ENCODE data around the gene KTN1.

KTN1 gene

GRCh38 chr14:55574988-55575387 is 5.0 kb upstream of the KTN1 start:
- in situ Hi-C loops (cut with HindIII; ENCODE audit: low sequenced_read_pairs) = no loop called here
- H3K4me3 ChIP-seq (ENCODE audit: low read depth, low read length) = no peak overlapping the region
- TF ChIP-seq CTCF (IDR thresholded peaks at IDR 0.05; ENCODE audit: low read depth, low read length) = no peak
- DNase-seq (ENCODE audit: low read depth, low spot score) = no peak

GRCh38 chr14:55577229-55577628 is 2.8 kb upstream of the KTN1 start:
- no peak for TF ChIP-seq CTCF (IDR thresholded peaks at IDR 0.05; ENCODE audit: low read depth, low read length)
- H3K4me3 ChIP-seq (ENCODE audit: low read depth, low read length) = no peak overlapping the region
- DNase-seq (ENCODE audit: low read depth, low spot score) = no peak
- in situ Hi-C loops (cut with HindIII; ENCODE audit: low sequenced_read_pairs) = no loop called here

- no peak for DNase-seq (ENCODE audit: low read depth, low spot score)
- peak overlapping the region; percentile 75 for H3K4me3 ChIP-seq (ENCODE audit: low read depth, low read length)
- TF ChIP-seq CTCF (IDR thresholded peaks at IDR 0.05; ENCODE audit: low read depth, low read length) = no peak
- in situ Hi-C loops (cut with HindIII; ENCODE audit: low sequenced_read_pairs) = no loop called here
Measured at GRCh38 chr14:55578511-55578910, 1.5 kb upstream of the KTN1 start.

GRCh38 chr14:55580470-55581341 is 699 bp downstream of the KTN1 start:
- no peak for TF ChIP-seq CTCF (IDR thresholded peaks at IDR 0.05; ENCODE audit: low read depth, low read length)
- DNase-seq (ENCODE audit: low read depth, low spot score) = no peak
- in situ Hi-C loops (cut with HindIII; ENCODE audit: low sequenced_read_pairs) = no loop called here
- peak overlapping the region; percentile 81 for H3K4me3 ChIP-seq (ENCODE audit: low read depth, low read length)

GRCh38 chr14:55581342-55581771 is 1.4 kb downstream of the KTN1 start:
- in situ Hi-C loops (cut with HindIII; ENCODE audit: low sequenced_read_pairs) = no loop called here
- peak; percentile 39 for DNase-seq (ENCODE audit: low read depth, low spot score)
- peak overlapping the region; percentile 81 for H3K4me3 ChIP-seq (ENCODE audit: low read depth, low read length)
- TF ChIP-seq CTCF (IDR thresholded peaks at IDR 0.05; ENCODE audit: low read depth, low read length) = no peak

- no peak for TF ChIP-seq CTCF (IDR thresholded peaks at IDR 0.05; ENCODE audit: low read depth, low read length)
- in situ Hi-C loops (cut with HindIII; ENCODE audit: low sequenced_read_pairs) = no loop called here
- DNase-seq (ENCODE audit: low read depth, low spot score) = no peak
- H3K4me3 ChIP-seq (ENCODE audit: low read depth, low read length) = no peak overlapping the region
Measured at GRCh38 chr14:55582746-55583145, 2.7 kb downstream of the KTN1 start.

Measured in astrocyte of the spinal cord (primary cell).